ENCODE results near the gene AMIGO2.
A peak's percentile ranks its signal among the peaks of the same experiment; 100 is the strongest.

The AMIGO2 gene

DNA sequence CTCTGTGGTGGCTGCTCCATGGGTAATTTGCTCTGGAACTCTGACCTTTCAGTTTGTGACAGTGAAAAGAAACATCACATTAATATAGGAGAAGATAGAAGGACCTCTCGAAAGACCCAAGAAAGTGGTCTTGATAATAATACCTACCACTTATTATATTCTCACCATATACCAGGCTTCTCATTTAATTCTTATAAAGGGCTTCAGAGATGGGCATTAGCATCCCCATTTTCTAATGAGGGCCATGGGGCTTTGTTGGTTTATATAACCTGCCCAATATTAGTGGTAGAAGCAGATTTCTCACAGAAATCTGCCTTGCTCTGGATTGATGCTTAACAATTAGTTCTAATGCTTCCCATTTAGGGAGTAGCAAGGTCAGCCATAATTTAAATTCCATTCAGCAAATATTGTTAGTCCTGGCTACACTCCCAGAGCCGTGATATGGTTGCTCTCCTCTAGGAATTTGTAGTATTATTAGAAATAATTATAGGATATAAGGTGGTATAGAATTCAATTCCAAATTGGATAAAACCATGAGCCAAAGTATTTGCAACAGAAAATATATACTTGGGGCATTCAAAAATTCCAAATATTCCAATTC, 7.4 kb upstream of the AMIGO2 start:
- Histone ChIP-seq H3K36me3 (ENCODE audit: low read depth) (no peaks in the 10 kb centered on the region), H3K4me1 (ENCODE audit: insufficient read depth, poor library complexity, severe bottlenecking) (peaks cover 66% of the 10 kb centered on the region), H3K9me3 (ENCODE audit: severe bottlenecking) (no peaks in the 10 kb centered on the region), H3K27me3 (ENCODE audit: insufficient read depth, poor library complexity, severe bottlenecking) (no peaks in the 10 kb centered on the region), H3K27ac (ENCODE audit: poor library complexity, severe bottlenecking) (peak overlapping the region; percentile 99), H3K4me3 (ENCODE audit: severe bottlenecking) (no peak overlapping the region)
- DNase-seq (ENCODE audit: low spot score) (no peak), ATAC-seq (ENCODE audit: low read depth) (no peak)
- TF ChIP-seq, protein P1, sequence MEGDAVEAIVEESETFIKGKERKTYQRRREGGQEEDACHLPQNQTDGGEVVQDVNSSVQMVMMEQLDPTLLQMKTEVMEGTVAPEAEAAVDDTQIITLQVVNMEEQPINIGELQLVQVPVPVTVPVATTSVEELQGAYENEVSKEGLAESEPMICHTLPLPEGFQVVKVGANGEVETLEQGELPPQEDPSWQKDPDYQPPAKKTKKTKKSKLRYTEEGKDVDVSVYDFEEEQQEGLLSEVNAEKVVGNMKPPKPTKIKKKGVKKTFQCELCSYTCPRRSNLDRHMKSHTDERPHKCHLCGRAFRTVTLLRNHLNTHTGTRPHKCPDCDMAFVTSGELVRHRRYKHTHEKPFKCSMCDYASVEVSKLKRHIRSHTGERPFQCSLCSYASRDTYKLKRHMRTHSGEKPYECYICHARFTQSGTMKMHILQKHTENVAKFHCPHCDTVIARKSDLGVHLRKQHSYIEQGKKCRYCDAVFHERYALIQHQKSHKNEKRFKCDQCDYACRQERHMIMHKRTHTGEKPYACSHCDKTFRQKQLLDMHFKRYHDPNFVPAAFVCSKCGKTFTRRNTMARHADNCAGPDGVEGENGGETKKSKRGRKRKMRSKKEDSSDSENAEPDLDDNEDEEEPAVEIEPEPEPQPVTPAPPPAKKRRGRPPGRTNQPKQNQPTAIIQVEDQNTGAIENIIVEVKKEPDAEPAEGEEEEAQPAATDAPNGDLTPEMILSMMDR (IDR thresholded peaks at IDR 0.05; ENCODE audit: poor library complexity, severe bottlenecking), result no peak

DNA sequence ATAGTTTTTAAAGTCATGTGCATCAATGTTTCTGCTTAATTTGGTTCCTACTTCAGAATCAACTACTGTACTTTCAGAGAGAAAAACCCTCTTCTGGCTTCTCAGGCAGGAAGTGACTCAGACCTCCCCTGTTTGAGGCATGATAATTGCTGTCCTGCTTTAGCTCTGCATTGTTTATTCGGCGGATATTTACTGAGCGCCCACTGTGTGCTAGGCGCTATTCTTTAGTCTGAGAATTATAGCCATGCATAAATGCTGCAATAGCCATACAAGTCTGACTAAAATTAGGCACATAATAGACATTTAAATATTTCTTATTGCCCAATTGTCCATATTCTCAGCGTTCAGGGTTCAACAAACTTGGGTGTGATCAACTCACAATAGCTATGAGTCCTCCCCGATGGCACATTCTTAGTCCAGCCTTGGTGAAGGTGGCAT, 6.1 kb upstream of the AMIGO2 start:
- no peaks in the 10 kb centered on the region for H3K9me3 ChIP-seq (ENCODE audit: severe bottlenecking)
- TF ChIP-seq, protein P1 (IDR thresholded peaks at IDR 0.05; ENCODE audit: poor library complexity, severe bottlenecking), result no peak
- H3K4me3 ChIP-seq (ENCODE audit: severe bottlenecking), result no peak overlapping the region
- peak overlapping the region; percentile 99 for H3K27ac ChIP-seq (ENCODE audit: poor library complexity, severe bottlenecking)
- H3K36me3 ChIP-seq (ENCODE audit: low read depth), result no peaks in the 10 kb centered on the region
- ATAC-seq (ENCODE audit: low read depth) (peak; percentile 33; the same call in 2 of the 3 replicates), DNase-seq (ENCODE audit: low spot score) (no peak)
- no peaks in the 10 kb centered on the region for H3K27me3 ChIP-seq (ENCODE audit: insufficient read depth, poor library complexity, severe bottlenecking)
- peaks cover 79% of the 10 kb centered on the region for H3K4me1 ChIP-seq (ENCODE audit: insufficient read depth, poor library complexity, severe bottlenecking)

DNA sequence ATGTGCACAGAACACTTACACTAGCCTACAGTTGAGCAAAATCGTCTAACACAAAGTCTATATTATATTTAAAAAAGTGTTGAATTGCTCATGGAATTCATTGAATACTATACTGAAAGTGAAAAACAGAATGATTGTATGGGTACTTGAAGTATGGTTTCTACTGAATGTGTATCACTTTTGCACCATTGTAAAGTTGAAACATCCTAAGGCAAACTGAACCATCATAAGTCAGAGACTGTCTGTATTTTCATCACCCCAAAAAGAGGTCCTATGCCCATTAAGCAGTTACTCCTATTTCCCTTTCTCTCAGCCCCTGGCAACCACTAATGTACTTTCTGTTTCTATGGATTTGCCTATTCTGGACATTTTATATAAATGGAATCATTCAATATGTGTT, 4.4 kb upstream of the AMIGO2 start:
- TF ChIP-seq, protein P1 (IDR thresholded peaks at IDR 0.05; ENCODE audit: poor library complexity, severe bottlenecking), result no peak
- H3K4me1 ChIP-seq (ENCODE audit: insufficient read depth, poor library complexity, severe bottlenecking), result peaks cover 79% of the 10 kb centered on the region
- no peaks in the 10 kb centered on the region for H3K27me3 ChIP-seq (ENCODE audit: insufficient read depth, poor library complexity, severe bottlenecking)
- no peak overlapping the region for H3K4me3 ChIP-seq (ENCODE audit: severe bottlenecking)
- H3K9me3 ChIP-seq (ENCODE audit: severe bottlenecking), result no peaks in the 10 kb centered on the region
- H3K27ac ChIP-seq (ENCODE audit: poor library complexity, severe bottlenecking), result peak overlapping the region; percentile 99
- no peaks in the 10 kb centered on the region for H3K36me3 ChIP-seq (ENCODE audit: low read depth)
- no peak for DNase-seq (ENCODE audit: low spot score)
- ATAC-seq (ENCODE audit: low read depth), result no peak

DNA sequence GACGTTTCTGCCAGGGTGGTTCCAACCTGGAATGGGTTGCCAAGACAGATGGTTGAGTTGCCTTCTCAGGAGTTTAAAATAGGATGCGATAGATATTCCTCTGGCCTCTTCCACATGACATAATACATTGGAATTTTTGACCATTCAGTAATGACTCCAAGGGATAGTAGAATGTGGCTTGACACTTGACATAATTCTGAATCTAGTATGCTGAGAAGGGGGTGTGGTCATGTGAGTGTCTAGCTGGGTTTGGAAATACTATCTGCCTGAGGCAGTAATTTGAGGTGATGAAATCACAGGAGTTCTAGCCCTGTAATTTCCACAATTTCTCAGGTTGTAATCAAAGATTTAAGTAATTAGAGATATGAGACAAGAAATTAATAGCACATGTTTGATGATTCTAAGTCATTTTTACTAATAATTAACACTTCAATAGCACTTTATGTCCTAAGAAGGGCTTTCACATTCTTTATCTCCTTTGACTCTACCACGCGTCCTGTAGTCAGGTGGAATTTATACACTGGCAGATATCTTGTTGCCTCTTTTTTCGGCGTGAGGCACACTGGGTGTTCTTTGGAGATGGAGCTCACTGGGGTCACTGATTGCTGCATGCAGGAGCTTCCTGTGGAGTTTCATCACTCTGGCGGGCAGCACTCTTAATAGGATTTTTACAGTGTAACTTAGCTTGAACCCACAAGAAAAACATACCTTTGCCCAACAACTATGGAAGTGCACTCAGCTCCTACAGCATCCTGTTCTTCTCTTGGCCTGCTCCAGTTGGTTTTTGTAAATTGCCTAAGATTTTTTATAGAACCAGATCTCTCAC, 3.2 kb upstream of the AMIGO2 start:
- peak overlapping the region; percentile 99 for H3K27ac ChIP-seq (ENCODE audit: poor library complexity, severe bottlenecking)
- H3K4me3 ChIP-seq (ENCODE audit: severe bottlenecking), result no peak overlapping the region
- no peak for DNase-seq (ENCODE audit: low spot score)
- ATAC-seq (ENCODE audit: low read depth), result peak; percentile 53
- H3K9me3 ChIP-seq (ENCODE audit: severe bottlenecking), result no peaks in the 10 kb centered on the region
- peaks cover 7% of the 10 kb centered on the region for H3K36me3 ChIP-seq (ENCODE audit: low read depth)
- no peaks in the 10 kb centered on the region for H3K27me3 ChIP-seq (ENCODE audit: insufficient read depth, poor library complexity, severe bottlenecking)
- TF ChIP-seq, protein P1 (IDR thresholded peaks at IDR 0.05; ENCODE audit: poor library complexity, severe bottlenecking), result no peak
- H3K4me1 ChIP-seq (ENCODE audit: insufficient read depth, poor library complexity, severe bottlenecking), result peaks cover 74% of the 10 kb centered on the region

All from RWPE2 (cell line).